Omental fat pad (tissue), 4 donors: ENCODE measurements around the gene RNF180. TPM values are rescaled to one million over a fixed set of nuclear protein-coding genes. Genes with fewer than 3 reads are reported as not detected.

Experiments
- ATAC-seq: fragments of 150-250 bp; one replicate; pipeline ENCODE4 v1.9.1; 2016; ENCODE audit warnings: mild to moderate bottlenecking, moderate library complexity; ENCODE audit not compliant: low FRiP score
- DNase-seq: peaks from one replicate; pipeline ENCODE4 v3.0.0-alpha.2; 2019; ENCODE audit warnings: low spot score
- total RNA-seq, 4 donors: library from RNA; depleted of rRNA; stranded (reverse); fragments of >200 nt; gene quantifications; one replicate each; pipeline ENCODE4 v1.1.0, GENCODE V29; 2016
- TF ChIP-seq, protein P1 (sequence below), 3 donors: fragments of 450-650 bp; IDR thresholded peaks; one replicate each; pipeline ENCODE4 v1.5.1; 2016 to 2017; ENCODE audit warnings: antibody characterized with exemption in 3 of 3, mild to moderate bottlenecking in 3 of 3, moderate library complexity in 2 of 3

Gene RNF180
- total RNA-seq, 4 donors from 2014 or later = 7.6 to 18.1 (median 11.5) TPM

DNA sequence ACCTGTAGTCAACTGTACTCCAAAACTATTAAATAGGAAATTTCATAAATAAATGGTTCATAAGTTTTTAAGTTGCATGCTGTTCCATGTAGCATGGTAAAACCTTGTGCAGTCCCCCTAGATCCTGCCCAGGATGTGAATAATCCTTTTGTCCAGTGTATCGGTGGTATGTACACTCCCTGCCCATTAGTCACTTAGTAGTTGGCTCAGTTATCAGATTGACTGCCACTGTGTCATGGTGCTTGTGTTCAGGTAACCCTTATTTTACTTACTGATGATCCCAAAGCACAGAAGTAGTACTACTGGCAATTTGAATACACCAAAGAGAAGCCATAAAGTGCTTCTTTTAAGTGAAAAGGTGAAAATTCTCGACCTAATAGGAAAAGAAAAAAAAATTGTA, 134.2 kb downstream of the RNF180 start:
- TF ChIP-seq, protein P1, sequence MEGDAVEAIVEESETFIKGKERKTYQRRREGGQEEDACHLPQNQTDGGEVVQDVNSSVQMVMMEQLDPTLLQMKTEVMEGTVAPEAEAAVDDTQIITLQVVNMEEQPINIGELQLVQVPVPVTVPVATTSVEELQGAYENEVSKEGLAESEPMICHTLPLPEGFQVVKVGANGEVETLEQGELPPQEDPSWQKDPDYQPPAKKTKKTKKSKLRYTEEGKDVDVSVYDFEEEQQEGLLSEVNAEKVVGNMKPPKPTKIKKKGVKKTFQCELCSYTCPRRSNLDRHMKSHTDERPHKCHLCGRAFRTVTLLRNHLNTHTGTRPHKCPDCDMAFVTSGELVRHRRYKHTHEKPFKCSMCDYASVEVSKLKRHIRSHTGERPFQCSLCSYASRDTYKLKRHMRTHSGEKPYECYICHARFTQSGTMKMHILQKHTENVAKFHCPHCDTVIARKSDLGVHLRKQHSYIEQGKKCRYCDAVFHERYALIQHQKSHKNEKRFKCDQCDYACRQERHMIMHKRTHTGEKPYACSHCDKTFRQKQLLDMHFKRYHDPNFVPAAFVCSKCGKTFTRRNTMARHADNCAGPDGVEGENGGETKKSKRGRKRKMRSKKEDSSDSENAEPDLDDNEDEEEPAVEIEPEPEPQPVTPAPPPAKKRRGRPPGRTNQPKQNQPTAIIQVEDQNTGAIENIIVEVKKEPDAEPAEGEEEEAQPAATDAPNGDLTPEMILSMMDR (IDR thresholded peaks at IDR 0.05) = no peak
- no peak for DNase-seq
- no peak for ATAC-seq

- TF ChIP-seq, protein P1 (IDR thresholded peaks at IDR 0.05) = no peak
- DNase-seq (no peak), ATAC-seq (no peak)
Measured at GRCh38 chr5:64301566-64301965, 135.9 kb downstream of the RNF180 start.

DNA sequence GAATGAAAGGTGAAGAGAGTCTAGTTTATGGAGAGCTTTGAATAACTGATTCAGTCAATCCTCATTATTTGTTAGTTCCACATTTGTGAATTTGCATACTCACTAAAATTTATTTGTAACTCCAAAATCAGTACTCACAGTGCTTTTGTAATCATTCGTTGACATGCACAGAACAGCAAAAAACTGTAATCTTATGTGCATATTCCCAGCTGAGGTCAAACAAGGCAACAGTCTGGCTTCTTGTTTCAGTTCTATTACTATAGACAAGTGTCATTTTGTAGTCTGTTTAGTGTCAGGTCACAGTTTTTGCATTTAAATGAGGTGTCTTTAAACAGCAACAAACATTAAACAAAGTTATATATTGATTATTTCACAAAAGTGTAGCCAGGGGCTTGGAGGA, 142.5 kb downstream of the RNF180 start:
- DNase-seq = no peak
- no peak for ATAC-seq

DNA sequence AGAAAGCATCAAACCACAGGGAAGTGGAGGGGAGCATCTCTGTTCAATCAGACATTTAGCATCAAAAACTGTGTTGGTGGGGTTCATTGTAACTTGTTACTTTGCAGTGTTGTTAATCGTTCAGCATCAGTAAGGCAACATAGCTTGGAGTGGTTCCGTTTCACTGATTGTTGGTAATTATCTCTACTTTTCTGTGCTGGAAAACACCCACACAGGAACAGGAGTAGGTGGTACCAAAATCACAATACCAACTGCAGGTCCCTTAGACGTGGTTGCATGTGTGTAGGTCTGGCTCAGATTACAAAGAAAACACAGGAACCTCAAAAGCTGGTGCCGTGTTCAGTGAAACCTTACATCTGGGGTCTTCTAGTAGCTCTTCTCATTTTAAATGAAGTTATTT, 146.8 kb downstream of the RNF180 start:
- TF ChIP-seq, protein P1 (IDR thresholded peaks at IDR 0.05) = no peak
- ATAC-seq (no peak), DNase-seq (no peak)

More for the DNA sequence above, 142.5 kb downstream of the RNF180 start:
- TF ChIP-seq, protein P1 (IDR thresholded peaks at IDR 0.05) = no peak

DNA sequence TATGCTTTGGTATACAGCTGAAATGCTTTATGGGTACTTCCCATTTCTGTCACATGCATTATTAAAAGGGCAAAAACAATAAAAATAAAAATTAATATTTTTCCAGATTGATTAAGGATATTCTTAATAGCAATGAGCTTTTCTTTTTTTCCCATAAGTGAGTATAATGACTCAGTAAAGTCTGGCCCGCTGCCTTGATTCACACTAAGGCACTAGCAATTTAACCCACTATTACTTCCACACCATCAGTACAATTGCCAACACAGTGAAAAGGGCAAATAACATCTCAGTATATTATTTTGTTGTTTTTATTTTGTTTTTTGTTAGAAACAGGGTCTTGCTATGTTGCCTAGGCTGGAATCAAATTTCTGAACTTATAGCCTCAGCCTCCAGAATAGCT, 150.1 kb downstream of the RNF180 start:
- ATAC-seq (no peak), DNase-seq (no peak)
- TF ChIP-seq, protein P1 (IDR thresholded peaks at IDR 0.05) = no peak

DNA sequence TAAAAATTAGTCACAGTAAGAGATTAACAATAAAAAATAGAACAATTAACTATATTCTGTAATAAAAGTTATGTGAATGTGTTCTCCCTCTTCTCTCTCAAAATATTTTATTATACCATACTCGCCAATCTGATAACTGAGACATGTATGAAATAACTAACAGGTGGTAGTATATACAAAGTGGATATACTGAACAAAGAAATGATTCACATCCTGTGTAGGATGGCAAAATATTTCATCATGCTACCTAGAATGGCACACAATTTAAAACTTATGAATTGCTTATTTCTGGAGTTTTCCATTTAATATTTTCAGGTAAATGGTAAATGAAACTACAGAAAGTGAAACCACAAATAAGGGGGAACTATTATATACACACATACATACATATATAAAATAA, 152.5 kb downstream of the RNF180 start:
- no peak for ATAC-seq
- TF ChIP-seq, protein P1 (IDR thresholded peaks at IDR 0.05) = no peak
- no peak for DNase-seq

- TF ChIP-seq, protein P1 (IDR thresholded peaks at IDR 0.05) = no peak
- DNase-seq (no peak), ATAC-seq (no peak)
Measured at GRCh38 chr5:64323591-64323990, 157.9 kb downstream of the RNF180 start.
